HG03139 (cell line): ENCODE data around the gene CYBC1.

Experiments used
- ATAC-seq: cut with Tn5 transposase; IDR thresholded peaks from one replicate; pipeline ENCODE4 v1.9.1; 2021; ENCODE audit not compliant: unreplicated experiment

CYBC1 gene

GRCh38 chr17:82450357-82451106 lies at the start of gene CYBC1:
Gene CYBC1, minus strand, starts transcription at chr17:82450752. Its CDS starts 1,498 bp downstream, at chr17:82449254.
- ATAC-seq, result peak; percentile 64

GRCh38 chr17:82497483-82498405 lies 47.2 kb upstream of the CYBC1 start:
- no peak for ATAC-seq

- peak; percentile 51 for ATAC-seq
Measured at GRCh38 chr17:82496529-82497434, 46.2 kb upstream of the CYBC1 start.

GRCh38 chr17:82495844-82496528 lies 45.4 kb upstream of the CYBC1 start:
- ATAC-seq, result no peak

GRCh38 chr17:82494236-82495055 lies 43.9 kb upstream of the CYBC1 start:
- peak; percentile 48 for ATAC-seq

- ATAC-seq, result no peak
Measured at GRCh38 chr17:82493226-82493781, 42.8 kb upstream of the CYBC1 start.

- no peak for ATAC-seq
Measured at GRCh38 chr17:82492643-82493225, 42.2 kb upstream of the CYBC1 start.

- no peak for ATAC-seq
Measured at GRCh38 chr17:82491533-82491932, 41.0 kb upstream of the CYBC1 start.

GRCh38 chr17:82491196-82491530 lies 40.6 kb upstream of the CYBC1 start:
- ATAC-seq, result no peak

GRCh38 chr17:82490512-82491195 lies 40.1 kb upstream of the CYBC1 start:
- no peak for ATAC-seq

- no peak for ATAC-seq
Measured at GRCh38 chr17:82489851-82490511, 39.4 kb upstream of the CYBC1 start.

GRCh38 chr17:82489117-82489516 lies 38.6 kb upstream of the CYBC1 start:
- no peak for ATAC-seq

- no peak for ATAC-seq
Measured at GRCh38 chr17:82487910-82488309, 37.4 kb upstream of the CYBC1 start.

GRCh38 chr17:82486231-82487094 lies 35.9 kb upstream of the CYBC1 start:
- ATAC-seq, result no peak

- ATAC-seq, result no peak
Measured at GRCh38 chr17:82483836-82484235, 33.3 kb upstream of the CYBC1 start.

GRCh38 chr17:82483204-82483660 lies 32.7 kb upstream of the CYBC1 start:
- no peak for ATAC-seq

- ATAC-seq, result no peak
Measured at GRCh38 chr17:82480318-82480717, 29.8 kb upstream of the CYBC1 start.
